HG02571 (cell line): Measurements from ENCODE around the gene STN1.

ENCODE experiments used
- ATAC-seq: cut with Tn5 transposase; IDR thresholded peaks from one replicate; pipeline ENCODE4 v1.9.1; 2021; ENCODE audit warnings: mild to moderate bottlenecking, moderate library complexity; ENCODE audit not compliant: unreplicated experiment

The STN1 gene

DNA sequence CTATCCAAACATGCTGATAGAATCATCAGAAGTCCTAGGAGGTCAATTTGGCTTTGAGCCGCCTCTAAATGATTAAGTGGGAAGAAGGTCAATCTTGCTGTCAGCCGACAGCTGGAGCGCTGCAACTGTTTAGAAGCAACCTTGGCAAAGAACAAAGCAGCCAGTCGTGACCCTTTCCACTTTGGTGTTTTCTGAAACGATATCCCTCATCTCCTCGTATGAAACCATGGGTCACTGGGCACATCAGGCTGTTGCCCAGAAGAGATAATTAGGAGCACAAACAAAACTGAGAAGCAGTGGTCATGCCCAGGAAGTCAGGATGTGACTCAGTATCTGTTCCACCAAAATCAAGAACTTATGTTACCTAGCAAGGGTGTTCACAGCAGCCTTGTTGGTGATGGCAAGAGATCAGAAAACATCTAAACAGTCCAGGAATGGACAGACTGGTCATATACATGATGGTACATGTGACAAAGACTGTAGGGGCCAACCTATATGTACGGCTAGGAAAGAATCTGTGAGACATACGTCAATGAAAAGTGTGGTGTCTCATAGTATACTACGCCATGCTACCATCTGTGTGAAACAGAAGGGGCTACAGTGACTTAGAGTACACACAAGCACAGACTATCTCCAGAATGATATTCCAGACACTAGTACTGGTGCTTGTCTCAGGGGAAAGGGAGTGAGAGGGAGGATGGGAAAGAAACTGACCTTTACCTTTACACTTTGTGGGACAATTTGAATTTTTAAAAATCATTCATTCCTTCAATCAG lies 22.4 kb downstream of the STN1 start:
- ATAC-seq = no peak

DNA sequence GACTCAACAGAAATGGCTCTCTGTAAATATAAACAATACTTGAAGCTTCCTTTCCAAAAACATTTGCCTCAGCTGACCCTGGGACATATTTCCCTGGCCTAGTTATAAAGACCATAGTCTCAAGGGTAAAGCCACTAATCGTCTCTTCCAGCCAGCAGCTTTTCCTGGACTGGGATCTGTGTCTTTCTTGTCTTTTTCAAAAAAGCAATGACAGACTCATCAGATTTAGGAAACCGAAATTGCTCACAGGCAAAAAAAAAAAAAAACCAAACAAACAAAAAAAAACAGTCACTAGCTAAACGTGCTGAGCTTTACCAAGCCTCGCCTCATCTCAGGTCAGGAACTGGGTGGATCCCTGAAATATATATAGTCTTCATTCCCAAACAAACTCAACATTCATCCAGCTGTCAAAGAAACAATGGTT lies 23.5 kb downstream of the STN1 start:
- no peak for ATAC-seq

DNA sequence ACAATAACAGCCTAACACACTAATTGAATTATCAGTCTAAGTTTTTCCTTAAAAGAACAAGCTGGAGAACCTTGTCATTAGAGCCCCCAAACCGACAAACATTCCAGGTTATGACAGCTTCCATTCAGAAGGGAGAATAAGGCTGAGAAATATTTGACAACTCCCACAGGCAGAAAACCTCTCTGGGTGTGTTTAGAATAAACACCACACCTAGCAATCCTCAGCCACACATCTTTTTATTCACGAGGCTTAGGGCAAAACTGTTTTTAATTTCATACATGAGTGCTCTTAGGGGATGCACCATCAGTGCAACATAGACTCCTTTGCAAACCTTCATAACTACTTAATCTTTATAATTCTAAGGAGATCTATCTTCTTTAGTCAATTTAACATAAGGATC lies 24.2 kb downstream of the STN1 start:
- no peak for ATAC-seq

DNA sequence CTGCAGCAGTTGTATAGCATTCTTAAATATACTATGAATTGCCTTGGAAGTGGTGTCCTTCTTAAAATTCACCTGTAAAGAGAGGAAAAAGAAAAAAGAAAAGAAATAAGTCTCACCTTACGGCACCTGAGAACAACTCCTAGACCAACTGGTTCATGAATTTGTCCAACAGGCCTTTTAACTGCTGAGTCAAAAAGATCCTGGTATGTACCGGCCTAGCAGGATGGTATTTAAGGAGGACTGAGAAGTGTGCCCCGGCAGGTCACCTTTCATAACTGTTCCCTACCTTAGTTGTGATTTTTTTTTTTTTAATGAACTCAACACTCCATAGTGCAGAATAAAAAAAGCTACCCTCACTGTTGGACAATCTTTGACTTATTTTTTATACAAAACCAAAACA lies 25.8 kb downstream of the STN1 start:
- no peak for ATAC-seq

DNA sequence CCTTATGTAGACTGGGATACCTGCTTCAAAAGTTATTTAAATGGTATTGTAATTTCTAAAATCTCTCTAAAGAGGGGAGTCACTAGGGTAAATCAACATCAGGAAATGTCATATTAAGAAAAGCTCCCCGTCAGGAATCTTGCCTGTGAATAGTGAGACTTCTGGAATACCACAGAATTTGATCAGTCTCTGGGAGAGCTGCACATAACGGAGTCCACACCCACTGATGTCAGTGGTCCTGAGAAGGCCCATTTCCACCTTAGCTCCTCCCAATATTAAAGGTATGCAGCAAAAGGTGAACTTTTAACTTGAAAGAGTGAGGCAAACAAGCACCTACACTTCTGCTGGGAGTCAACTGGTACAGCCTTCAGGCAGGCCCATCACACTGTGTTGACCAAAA lies 27.3 kb downstream of the STN1 start:
- no peak for ATAC-seq

DNA sequence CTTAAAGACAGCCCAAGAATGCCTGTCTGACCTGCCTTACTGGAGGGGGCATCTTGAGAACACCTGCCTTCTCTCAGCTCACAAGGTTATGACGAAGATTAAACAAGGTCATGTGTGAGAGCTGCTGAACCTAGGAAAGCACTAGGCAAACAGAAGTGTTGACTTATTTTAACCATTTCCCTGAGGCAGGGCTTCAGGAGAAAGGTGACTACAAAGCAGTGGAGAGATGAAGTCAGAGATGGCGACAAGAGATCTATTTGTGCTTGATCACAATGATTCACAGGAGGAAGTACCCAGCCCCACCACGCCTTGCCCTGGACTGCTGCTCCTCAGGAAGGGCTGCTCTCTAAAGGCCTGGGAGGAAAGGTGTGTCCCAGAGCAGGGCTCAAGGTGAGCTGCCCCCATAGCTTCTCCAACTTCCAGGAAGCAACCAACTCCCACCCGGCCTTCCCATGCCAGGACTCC lies 27.8 kb downstream of the STN1 start:
- no peak for ATAC-seq

DNA sequence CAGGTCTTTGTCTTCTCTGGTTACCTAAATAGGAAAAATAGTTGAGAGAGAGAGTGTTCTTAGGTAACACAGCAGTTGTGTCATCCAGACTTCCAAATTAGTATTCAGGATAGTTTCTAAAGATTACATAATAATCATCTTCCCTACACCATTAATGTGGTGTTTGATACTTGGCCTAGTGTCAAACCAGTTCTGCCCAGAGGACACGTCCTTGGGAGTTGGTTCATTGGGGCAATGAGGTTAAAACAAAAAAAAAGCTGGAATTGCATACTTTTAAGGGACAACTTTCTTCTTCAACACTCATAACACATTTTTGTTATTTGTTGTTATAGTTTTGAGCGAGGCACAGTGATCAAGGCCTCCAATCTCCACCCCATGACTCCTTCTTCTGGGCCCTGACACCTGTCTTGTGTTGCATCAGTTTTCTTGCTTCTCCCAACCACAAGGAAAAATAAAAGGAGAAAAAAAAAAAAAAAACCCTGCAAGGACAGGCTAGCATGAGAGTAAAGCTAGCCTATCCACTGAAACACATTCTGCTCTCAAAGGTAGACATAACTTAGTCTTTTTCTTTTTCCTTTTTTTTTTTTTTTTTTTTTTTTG lies 28.8 kb downstream of the STN1 start:
- ATAC-seq = no peak

DNA sequence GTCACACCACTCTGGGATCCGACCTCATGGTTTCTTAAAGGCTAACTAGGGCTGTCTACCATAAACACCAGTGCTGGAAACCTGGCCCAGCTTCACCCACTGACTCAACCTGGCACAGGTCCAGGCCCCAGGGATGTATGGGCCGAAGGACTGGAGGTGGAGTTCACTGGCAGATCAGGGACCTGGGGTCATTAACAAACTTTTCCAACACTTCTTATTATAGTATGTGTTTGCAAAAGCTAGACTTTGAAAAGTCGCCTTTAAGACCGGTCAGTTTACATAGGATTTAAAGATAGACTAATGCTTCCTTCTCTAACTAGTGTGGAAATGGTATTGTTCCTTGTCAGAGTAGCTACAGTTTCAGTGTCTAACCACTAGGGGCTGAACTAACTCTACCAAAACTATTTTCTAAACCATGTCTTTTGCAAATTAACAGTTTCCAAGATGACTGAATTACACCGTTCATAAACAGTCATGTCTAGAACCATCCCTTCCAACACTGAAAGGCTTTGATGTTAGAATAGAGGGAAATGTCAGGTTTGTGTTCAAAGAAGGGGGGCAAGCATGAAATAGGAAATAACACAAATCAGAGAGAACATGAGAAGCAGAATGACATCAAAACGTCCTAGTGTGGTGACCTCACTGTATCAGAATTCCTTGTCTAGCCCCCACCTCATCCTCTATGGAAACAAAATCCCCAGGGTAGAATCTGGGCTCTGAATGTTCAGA lies 29.7 kb downstream of the STN1 start:
- ATAC-seq = no peak

DNA sequence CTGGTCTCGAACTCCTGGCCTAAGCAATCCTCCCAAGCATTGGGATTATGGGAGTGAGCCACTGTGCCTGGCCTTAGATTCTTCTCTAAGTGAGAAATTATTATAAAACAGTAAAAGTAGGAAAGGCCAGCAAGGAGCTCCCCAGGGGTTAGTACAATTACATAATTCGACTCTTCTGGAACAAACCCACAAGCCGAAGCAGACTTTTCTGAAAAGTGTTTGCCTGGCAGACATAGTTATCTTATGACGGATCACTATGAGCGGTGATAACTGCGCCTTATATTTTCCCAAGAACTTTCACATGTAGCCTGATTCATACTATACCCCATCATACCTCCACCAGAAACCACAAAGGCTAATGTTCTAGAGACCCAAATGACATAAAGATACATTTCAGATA lies 32.4 kb downstream of the STN1 start:
- no peak for ATAC-seq

DNA sequence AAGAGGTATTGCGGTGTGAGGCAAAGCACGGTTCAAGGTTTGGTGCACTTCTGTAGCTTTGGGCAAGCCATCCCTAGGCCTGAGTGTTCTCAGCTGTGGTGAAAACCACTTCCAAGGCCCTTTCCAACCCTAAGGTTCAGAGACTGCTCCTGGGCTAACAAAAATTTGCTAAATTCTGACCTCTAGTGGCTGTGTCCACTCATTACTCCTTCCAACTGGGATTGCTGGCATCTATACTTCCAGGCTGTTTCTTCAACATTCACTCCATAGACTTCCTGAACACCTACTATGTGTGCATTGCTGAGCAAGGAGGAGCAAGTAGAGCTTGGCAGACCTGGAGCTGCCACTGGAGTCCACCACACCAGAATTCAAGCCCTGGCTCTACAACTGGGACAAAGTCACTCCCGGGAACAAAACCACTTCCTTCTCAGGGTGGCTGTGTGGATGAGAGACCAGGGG lies 33.3 kb downstream of the STN1 start:
- no peak for ATAC-seq

DNA sequence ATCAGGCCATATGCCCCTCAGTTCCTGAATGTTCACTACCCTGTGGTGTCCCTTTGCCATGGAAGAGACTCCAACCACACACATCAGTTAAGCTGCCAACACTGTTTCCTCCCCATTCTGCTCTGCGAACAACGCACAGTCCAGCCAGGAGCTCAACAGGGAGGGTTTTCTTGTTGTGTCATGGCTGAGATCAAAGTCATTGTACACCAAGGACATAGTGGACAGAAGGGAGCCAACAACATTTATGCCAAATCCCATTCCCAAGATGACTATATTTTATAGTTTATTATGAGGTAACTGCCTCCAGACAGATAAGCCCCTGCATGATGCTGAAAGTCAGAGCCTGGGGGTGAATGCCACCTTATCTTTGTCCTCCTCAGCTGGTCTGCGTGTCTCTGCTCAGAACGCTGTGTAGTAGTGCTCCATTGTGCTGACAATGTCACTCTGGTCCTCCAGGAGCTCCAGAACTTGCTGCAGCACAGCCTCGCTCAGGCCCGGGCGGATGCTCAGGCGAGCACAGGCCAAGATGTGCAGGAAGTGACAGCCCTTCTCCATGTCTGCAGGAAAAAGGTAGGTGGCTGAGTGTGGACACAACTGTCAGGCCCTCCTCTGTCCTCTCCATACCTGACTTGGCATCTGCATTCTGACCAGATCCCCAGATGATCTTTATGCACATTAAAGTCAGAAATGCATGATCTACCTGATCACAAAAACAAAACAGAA lies 35.5 kb downstream of the STN1 start:
- ATAC-seq = no peak

DNA sequence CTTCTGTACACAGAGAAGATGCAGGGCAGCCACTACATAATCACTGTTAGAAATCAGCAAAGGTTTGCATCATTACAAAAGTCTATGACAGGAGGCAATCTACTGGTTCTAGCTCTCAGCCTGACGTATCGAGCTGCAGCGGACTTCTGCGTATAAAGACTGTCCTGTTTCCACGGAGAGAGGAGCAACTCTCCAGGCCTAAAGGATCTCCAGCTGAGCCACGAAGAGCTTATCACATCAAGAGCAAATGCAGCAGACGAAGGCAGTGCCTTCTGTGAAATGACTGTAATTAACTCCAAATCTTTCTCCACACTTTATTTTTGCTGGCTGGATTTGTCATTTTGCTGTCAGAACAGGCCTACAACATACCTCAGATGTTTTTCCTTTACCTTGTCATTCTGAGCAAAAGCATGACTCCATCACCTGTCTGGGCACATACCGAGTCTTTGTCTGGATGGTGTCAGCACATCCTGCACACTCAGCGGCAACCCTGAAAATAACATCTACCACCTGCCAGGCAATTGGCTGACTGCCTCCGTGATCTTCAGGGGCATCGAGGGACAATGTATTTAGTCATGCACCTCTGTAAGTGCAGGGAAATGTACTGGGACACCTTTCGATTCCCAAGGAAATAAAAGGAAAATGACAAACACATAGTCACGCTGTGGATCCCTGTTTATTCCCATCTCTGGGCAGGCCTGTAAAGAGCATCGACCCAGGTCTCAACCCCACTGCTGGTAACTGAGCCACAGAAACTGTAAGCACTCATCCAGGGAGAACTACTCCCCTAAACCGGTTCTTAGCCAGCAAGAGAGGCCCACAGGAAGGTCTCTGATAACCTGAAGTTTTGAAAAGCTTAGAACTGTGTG lies 36.3 kb downstream of the STN1 start:
- ATAC-seq = no peak

DNA sequence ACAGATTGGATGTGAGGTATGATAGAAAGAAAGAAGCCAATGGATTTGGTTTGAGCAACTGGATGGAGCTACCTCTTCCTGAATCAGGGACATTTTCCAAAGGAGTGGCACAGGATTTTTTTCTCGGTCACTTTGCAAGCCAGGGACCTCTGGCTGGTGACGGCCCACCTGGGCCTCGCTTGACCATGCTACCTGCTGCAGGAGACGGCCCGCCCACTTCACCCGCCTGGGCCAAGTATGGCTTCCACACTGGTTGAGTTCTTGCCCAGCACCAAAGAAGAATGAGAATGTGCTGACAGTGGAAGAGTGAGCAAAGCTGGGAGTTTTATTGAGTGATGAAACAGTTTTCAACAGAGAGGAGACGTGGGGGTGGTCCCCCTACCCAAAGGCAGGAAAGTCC lies 38.2 kb downstream of the STN1 start:
- ATAC-seq = no peak

DNA sequence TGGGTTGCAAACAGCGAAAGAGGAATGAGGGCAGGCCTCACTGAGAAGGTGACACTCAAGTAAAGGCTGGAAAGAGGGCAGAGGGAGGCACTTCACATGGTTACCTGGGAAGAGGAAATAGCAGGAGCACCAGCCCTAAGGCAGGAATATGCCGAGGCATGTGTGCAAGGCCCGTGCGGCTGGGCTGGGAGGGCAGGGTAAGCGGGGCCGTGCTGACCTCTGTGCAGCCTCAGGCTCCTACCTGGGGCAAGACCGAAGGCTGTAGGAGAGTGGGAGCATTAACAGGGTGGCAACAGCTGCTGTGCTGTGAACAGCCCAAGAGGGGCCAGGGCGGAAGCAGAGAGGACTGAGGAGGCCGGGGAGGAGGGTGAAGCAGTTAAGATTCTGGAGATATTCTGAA lies 38.6 kb downstream of the STN1 start:
- no peak for ATAC-seq

DNA sequence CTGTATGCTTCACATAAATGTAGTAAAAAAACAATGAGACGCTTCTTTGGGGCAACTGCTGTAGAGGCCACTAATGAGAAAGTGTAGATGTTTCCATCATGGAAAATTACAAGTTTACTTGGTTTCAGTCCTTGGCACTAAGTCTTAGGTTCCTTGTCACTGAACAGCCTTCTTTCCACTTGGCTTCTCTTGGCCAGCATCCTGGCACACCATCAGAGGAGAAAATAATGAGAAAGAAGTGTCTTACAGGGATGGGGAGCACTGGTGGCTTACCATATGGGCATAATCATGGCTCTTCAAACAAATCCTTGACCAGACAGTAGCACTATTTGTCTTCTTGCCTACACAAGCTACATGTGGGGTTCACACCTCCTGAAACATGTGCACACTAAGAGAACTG lies 40.1 kb downstream of the STN1 start:
- ATAC-seq = no peak

DNA sequence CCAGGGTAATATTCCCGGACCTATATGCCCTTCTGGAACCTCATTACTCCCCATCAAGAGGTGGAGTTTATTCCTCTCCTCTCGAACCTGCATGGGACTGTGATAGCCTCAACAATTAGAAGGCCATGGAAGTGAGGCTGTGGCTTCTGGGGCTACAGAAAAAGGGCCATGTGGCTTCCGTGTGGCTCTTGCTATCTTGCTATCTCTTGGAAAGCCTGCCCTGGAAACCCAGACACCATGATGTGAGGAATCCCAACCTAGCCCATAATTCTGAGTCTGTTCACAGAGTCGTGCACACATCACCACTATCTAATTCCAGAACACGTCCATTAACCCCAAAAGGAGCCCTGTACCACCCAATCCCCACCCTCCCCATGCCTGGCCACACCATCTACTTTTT lies 41.8 kb downstream of the STN1 start:
- ATAC-seq = no peak

DNA sequence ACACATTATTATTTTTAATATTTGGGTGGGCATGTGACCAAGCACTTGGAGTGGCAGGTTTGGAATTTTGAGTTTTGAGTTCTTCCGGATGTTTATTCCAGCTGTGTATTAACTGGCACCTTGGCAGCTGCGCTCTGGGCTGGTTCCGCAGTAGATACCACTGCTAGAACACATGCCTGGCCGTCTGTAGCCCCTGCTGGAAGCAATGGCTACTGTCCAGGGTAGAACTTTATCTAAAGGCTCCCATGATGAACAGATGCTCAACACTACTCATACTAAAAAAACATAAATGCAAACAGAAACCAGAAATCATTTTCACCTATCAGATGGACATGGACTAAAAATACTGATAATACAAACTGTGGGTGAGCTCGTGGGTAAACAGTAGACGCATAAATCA lies 43.3 kb downstream of the STN1 start:
- no peak for ATAC-seq

DNA sequence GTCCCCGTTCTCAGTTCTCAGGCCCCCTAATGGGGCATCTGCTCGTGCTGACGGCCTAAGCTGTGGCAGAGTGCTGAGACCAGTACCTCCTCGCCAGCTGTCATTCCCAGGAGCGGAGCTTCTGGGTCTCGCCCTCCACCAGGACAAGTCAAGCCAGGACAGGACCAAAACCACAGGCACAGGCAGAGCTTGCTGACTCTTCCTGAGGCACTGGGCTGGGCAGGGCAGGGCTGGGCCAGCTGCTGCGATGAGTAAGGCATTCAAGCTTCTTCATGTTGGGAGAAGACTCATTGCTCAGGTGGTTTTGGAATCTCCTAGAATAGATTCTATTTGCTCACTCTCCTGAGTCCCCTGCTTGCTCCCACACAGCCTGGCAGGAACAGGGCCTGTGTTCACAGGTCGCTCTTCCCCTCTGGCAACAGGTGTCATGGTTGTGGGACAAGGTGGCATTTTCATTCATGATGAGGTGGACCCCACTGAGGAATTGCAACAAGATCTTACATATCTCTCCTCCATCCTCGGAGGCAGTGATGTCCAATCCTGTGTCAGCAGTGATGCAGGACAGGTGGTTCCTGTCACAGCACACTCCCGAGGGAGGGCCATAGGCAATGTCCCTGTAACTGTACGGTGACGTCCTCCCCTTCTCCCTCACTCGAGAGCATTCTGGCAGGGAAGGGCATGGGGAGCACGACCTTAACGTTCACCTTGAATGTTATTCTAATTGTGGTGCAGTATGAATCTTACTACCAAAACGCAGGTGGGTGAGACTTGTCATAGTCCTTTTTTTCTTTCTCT lies 45.6 kb downstream of the STN1 start:
- ATAC-seq = no peak

DNA sequence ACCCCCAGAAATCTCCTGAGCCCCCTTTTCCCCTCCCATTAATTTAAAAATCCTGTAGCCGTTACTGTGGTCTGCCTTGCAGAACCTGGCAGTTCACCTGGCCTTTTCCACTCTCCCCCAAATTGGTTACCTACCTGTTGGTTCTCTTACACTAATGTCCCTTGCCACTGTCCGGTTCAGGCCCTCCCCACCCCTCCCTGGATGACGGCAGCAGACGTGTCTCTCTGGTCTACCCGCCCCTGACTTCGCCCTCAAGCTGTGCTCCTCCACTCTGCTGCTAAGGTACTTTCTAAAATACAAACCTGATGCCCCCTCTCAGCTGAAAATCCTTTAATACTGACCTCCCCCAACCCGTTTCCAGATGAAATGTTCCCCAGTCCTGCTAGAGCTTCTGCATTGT lies 47.0 kb downstream of the STN1 start:
- no peak for ATAC-seq

DNA sequence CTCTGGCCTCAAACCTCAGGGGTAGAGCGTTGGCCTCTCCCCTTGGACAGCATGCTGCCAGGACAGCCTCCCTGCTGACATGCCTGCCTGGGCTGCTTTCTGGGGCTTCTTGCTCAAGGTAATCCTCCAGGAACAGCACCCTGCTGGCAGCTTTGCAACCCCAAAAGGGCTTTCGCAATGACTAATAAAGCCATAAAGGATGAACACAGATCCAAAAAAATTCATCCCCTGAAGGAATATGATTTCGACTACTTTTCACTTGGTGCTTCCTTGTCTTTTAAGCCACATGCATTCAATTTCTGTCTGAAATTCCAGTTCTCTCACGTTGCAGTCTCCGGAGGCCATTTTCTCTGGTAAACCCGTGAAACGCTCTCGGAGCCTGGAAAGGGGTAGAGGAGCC lies 47.5 kb downstream of the STN1 start:
- ATAC-seq = no peak
